Epidermal melanocyte (primary cell): Measurements from ENCODE around the gene AIMP2.
"Not testable (repeated sequence)": the region's sequence is repeated elsewhere in the genome, so short reads cannot be mapped to it uniquely, and the experiment has no call there.

Experiments
- DNase-seq: peaks from one replicate; pipeline ENCODE4 v3.0.0; 2011; ENCODE audit warnings: low spot score; ENCODE audit not compliant: insufficient read length

Gene AIMP2

GRCh38 chr7:6026011-6026819 is 17.1 kb downstream of the AIMP2 start:
- no peak for DNase-seq

GRCh38 chr7:6026820-6027311 is 17.8 kb downstream of the AIMP2 start:
- DNase-seq: no peak

GRCh38 chr7:6027806-6028365 is 18.8 kb downstream of the AIMP2 start:
- DNase-seq: no peak

- DNase-seq: no peak
These were observed 19.5 kb downstream of the AIMP2 start for GRCh38 chr7:6028563-6028962.

- DNase-seq: no peak
These were observed 21.9 kb downstream of the AIMP2 start, which contains the start of gene ANKRD61 for GRCh38 chr7:6030988-6031387. ANKRD61 (plus strand) TSS chr7:6031376; CDS start chr7:6031376, 0 bp downstream.

- no peak for DNase-seq
These were observed 22.5 kb downstream of the AIMP2 start for GRCh38 chr7:6031567-6031966.

GRCh38 chr7:6032167-6032566 is 23.1 kb downstream of the AIMP2 start:
- no peak for DNase-seq

- DNase-seq: no peak
These were observed 23.6 kb downstream of the AIMP2 start for GRCh38 chr7:6032641-6033040.

GRCh38 chr7:6035165-6035564 is 26.1 kb downstream of the AIMP2 start:
- DNase-seq: no peak

GRCh38 chr7:6035686-6036085 is 26.6 kb downstream of the AIMP2 start:
- no peak for DNase-seq

GRCh38 chr7:6049780-6050179 is 40.7 kb downstream of the AIMP2 start:
- no peak for DNase-seq

GRCh38 chr7:6051185-6051584 is 42.1 kb downstream of the AIMP2 start:
- DNase-seq: not testable (repeated sequence)

GRCh38 chr7:6056616-6057015 is 47.5 kb downstream of the AIMP2 start:
- DNase-seq: no peak

GRCh38 chr7:6057316-6058129 is 48.5 kb downstream of the AIMP2 start:
- no peak for DNase-seq

- DNase-seq: not testable (repeated sequence)
These were observed 50.9 kb downstream of the AIMP2 start for GRCh38 chr7:6059941-6060340.

GRCh38 chr7:6071406-6071805 is 62.3 kb downstream of the AIMP2 start:
- DNase-seq: no peak
